Ascending aorta (tissue), 2 donors: ENCODE data around the gene RPLP2. TPM values are rescaled to one million over a fixed set of nuclear protein-coding genes. Genes with fewer than 3 reads are reported as not detected.

ENCODE experiments used
- DNase-seq, 2 donors: peaks; one replicate each; pipeline ENCODE4 v3.0.0-alpha.2; 2019; ENCODE audit warnings: low spot score in 2 of 2
- H3K27ac ChIP-seq, 2 donors: fragments of 200-600 bp; sonication (generic); one replicate each; pipeline ENCODE4 v1.5.1; 2016 to 2017; ENCODE audit warnings: mild to moderate bottlenecking in 1 of 2
- H3K27me3 ChIP-seq: fragments of 200-600 bp; sonication (generic); one replicate; pipeline ENCODE4 v1.5.1; 2017
- H3K36me3 ChIP-seq, 2 donors: fragments of 200-600 bp; sonication (generic); one replicate each; pipeline ENCODE4 v1.5.1; 2016
- H3K4me1 ChIP-seq, 2 donors: fragments of 200-600 bp; sonication (generic); one replicate each; pipeline ENCODE4 v1.5.1; 2016 to 2017; ENCODE audit warnings: mild to moderate bottlenecking in 1 of 2
- H3K4me3 ChIP-seq, 2 donors: fragments of 200-600 bp; sonication (generic); one replicate each; pipeline ENCODE4 v1.5.1; 2016 to 2017; ENCODE audit warnings: mild to moderate bottlenecking in 1 of 2
- H3K9me3 ChIP-seq, 2 donors: fragments of 200-600 bp; sonication (generic); one replicate each; pipeline ENCODE4 v1.5.1; 2016
- CTCF ChIP-seq, 3 experiments: fragments of 200-600 bp in 2 of 3; fragments of 450-650 bp in 1 of 3; sonication (generic) in 2 of 3; IDR thresholded peaks; one replicate each; pipeline ENCODE4 v1.5.1; 2016 to 2019; ENCODE audit warnings: antibody characterized with exemption in 3 of 3, mild to moderate bottlenecking in 1 of 3, moderate library complexity in 1 of 3
- intact Hi-C: fragments of 100-400 bp; cut with DNase I; formaldehyde crosslinking; loops from one replicate; pipeline ENCODE4 v1.15.1; 2023
- total RNA-seq: library from RNA; depleted of rRNA; stranded (reverse); fragments of >200 nt; gene quantifications from one replicate; pipeline ENCODE4 v1.1.0, GENCODE V29; 2016

RPLP2 gene
- 897 TPM for total RNA-seq

GRCh38 chr11:809287-810039, at the start of gene RPLP2:
RPLP2 (plus strand) TSS chr11:809967; CDS start chr11:810235, 268 bp downstream.
- peak; percentile 88 to 99 for DNase-seq
- no peaks in the 10 kb centered on the region for H3K9me3 ChIP-seq
- TF ChIP-seq CTCF (IDR thresholded peaks at IDR 0.05), result no peak
- H3K36me3 ChIP-seq, result peaks cover 25 to 28% of the 10 kb centered on the region in 2 donors
- H3K4me3 ChIP-seq, result peak within 1 kb of the TSS; percentile 73 to 97
- peaks cover 9 to 34% of the 10 kb centered on the region in 2 donors for H3K4me1 ChIP-seq
- peak within 1 kb of the TSS; percentile 93 to 98 for H3K27ac ChIP-seq
- H3K27me3 ChIP-seq, result no peaks in the 10 kb centered on the region
- intact Hi-C loops, result loop anchor here (1.0 kb wide), 3 partner anchors 10 to 32 kb away; partner anchors contain the start of gene GATD1

GRCh38 chr11:760236-760635, 49.5 kb upstream of the RPLP2 start:
- no peaks in the 10 kb centered on the region for H3K27me3 ChIP-seq
- H3K4me1 ChIP-seq, result no peaks in the 10 kb centered on the region
- no peaks in the 10 kb centered on the region for H3K9me3 ChIP-seq
- no peak for DNase-seq
- no peak for TF ChIP-seq CTCF (IDR thresholded peaks at IDR 0.05)
- intact Hi-C loops, result no loop called here
- H3K4me3 ChIP-seq, result no peak overlapping the region
- H3K36me3 ChIP-seq, result peaks cover 83 to 87% of the 10 kb centered on the region in 2 donors
- no peak overlapping the region for H3K27ac ChIP-seq

- Histone ChIP-seq H3K9me3 (no peaks in the 10 kb centered on the region), H3K27me3 (no peaks in the 10 kb centered on the region), H3K36me3 (peaks cover 86 to 91% of the 10 kb centered on the region in 2 donors), H3K4me1 (no peaks in the 10 kb centered on the region), H3K27ac (no peak overlapping the region), H3K4me3 (no peak overlapping the region)
- intact Hi-C loops, result no loop called here
- no peak for TF ChIP-seq CTCF (IDR thresholded peaks at IDR 0.05)
- no peak for DNase-seq
Observed at GRCh38 chr11:761526-762108, 48.1 kb upstream of the RPLP2 start.

- Histone ChIP-seq H3K4me3 (no peak overlapping the region), H3K27me3 (no peaks in the 10 kb centered on the region), H3K27ac (no peak overlapping the region), H3K4me1 (no peaks in the 10 kb centered on the region), H3K9me3 (no peaks in the 10 kb centered on the region), H3K36me3 (peaks cover 82 to 85% of the 10 kb centered on the region in 2 donors)
- intact Hi-C loops, result no loop called here
- no peak for DNase-seq
- TF ChIP-seq CTCF (IDR thresholded peaks at IDR 0.05), result no peak
Observed at GRCh38 chr11:762421-763072, 47.2 kb upstream of the RPLP2 start.

- Histone ChIP-seq H3K36me3 (peaks cover 77 to 87% of the 10 kb centered on the region in 2 donors), H3K27ac (no peak overlapping the region), H3K4me1 (no peaks in the 10 kb centered on the region), H3K9me3 (no peaks in the 10 kb centered on the region), H3K27me3 (no peaks in the 10 kb centered on the region), H3K4me3 (no peak overlapping the region)
- intact Hi-C loops, result no loop called here
- no peak for TF ChIP-seq CTCF (IDR thresholded peaks at IDR 0.05)
- no peak for DNase-seq
Observed at GRCh38 chr11:763073-763463, 46.7 kb upstream of the RPLP2 start.
